HG03460 (cell line): Measurements from ENCODE around the gene PALLD.

Experiments
- ATAC-seq: cut with Tn5 transposase; IDR thresholded peaks from one replicate; pipeline ENCODE4 v1.9.1; 2021; ENCODE audit not compliant: unreplicated experiment

The PALLD gene

DNA sequence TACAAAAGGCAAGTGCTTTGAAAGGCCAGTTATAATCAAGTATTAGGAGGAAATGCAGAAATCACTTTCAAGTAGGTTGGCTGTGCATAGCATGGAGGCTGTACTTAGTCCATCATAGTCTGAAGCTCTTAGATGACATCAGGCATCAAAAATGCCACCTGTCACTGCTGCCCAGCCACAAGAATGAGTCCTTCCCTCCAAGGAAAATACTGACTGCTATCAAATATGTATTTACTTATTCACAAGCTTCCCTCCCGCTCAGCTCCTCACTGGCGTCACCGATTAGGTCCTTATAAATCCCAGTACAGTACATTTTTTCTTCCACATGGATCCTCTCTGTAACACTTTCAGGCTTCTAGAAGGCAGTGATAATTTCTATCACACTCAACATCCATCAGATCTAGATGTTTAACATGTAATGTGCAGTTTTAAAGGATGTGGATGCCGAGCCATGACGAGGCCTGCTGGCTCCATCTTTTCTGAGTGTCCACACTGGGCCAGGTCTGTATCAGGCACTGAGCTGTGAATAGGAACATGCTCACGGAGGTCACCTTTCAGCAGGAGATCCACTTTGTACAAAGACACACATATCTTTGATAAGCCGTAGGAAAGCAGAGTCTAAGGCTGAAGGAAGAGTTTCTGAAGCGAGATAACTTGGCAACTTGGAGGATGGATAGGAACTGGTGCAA is 121.9 kb downstream of the PALLD start:
- ATAC-seq = no peak

DNA sequence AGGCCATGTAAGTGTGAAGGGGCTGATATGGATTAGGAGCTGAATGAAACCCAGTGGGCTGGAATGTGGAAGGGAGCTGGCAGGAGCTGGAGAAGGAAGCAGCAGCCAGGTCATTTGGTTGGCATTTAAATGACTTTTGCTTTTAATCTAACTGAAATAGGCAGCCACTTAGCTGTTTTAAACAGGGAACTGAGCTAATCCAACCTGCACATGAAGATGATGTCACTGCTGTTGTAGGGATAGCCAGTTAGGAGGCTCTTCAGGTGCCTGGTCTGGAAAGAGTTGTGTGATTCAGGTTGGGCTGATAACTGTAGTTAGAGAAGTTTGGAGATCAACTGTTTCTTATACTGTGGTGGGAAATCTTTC is 122.4 kb downstream of the PALLD start:
- no peak for ATAC-seq

DNA sequence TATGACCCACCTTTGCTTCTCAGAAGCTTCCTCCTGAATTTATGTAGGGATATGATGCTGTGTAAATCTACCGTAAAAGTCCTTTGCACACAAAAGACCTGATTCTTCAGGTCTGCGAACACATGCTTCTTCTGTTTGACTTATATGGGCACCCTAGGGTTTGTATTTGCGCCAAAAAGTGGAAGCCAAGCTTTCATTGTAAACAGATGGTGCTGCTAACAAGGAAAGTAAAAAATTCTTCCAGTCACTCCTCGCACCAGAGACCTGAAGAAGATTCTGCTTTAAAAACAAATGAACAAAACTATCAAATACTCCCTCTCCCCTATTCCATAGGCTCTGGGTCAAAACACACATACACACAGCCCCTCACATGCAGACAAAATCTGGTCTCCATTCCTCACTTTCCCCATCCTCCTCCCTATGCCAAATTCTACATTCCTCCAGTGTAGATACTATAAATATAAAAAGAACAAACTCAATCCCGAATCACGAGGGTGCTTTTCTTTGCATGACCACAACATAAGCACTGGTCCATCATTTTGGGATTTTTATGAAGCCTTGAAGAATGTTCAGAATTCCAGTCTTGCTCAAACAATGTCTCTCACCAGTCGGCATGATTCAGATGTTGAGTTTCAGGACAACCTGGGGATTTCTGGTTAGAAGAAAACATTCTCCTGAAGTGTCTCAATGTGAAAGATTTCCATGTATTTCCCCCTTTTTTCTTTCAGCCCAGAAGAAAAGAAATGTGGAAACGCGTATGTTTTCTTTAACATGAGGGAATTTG is 125.1 kb downstream of the PALLD start:
- no peak for ATAC-seq

DNA sequence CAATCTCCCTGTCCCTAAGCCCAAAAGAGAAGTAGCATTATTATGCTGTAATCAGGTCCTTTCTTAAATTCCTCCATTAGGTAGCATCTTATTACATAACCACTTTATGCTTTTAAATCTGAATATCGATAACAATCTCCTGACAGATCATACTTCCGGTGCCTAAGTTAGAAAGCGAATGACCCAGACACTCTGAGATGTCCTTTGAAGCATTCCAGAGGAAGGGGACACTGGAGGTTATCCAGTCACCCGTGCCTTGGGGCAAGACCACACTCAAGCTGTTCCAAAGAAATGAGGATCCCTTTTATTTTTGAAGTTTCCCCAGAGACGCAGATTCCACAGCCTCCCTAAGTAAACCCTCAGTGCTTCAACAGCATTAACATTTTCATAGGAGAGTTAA is 125.7 kb downstream of the PALLD start:
- no peak for ATAC-seq

DNA sequence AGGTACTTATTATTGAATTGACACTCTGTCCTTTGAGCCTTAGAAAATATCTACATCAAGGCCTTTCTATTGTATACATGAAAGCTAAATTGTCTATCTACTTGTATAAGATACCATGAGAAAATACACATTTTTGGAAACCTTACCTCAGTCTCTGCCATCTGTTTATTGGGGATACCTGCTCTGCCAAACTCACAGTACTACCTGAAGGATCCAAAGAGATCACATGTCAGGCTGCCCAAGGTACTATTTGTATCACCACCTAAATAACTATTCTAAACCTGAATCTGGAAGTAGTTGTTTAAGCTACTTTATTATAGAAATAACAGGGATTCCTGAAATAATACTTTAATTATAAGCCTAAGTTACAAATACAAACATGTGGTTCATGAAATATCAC is 126.2 kb downstream of the PALLD start:
- ATAC-seq = no peak

DNA sequence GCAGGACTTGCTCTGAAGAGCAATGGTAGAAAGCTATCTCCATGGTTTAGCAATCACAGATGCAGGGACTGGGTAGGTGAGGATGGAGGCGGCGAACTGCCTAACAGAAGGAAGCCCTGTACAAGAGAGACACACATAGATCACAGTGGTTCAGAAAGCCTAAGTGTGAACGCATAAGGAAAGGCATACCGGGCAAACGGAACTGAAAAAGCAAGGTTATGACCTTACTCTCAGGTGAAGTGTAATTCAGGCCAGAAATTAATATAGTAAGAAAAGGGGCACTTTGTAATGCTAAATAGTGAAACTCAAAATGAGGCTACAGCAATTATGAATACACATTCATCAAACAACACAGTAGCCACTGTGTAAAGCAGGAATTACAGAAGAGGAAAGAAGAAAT is 126.6 kb downstream of the PALLD start:
- no peak for ATAC-seq

DNA sequence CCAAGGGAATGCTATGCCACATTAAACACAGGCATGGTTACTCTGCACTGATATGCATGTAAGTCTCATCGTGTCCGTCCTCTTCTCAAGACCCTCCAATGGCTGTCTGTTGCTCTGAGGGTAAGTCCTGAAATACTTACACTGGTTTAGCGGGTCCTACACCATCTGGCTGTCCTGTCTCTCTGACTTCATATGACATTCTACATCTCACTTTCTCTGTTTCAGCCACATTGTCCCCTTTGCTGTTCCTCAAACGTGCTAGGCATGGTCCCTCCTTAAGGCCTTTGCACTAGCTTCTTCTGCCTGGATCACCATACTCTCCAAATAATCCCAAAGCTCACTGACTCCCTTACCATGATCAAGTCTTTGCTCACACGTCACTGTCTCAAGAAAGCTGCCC is 131.4 kb downstream of the PALLD start:
- ATAC-seq = no peak

DNA sequence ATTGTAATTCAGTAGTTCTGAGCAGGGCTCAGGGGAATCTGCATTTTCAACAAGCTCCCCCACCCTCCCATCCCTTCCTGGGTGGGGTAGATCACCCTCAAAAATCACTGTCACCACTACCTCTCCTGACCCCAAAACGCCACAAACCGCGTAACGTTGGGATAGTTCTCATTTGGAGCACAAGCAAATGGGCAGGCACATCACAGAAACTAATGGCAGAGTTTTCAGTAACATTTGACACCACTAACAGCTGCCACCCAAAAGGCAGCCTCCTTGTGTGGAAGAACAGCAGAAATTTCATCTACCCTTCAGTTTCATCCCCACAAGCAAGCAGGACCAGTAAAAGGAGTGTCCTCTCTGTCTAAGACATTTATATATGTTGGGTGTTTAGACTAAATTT is 132.7 kb downstream of the PALLD start:
- ATAC-seq = no peak

DNA sequence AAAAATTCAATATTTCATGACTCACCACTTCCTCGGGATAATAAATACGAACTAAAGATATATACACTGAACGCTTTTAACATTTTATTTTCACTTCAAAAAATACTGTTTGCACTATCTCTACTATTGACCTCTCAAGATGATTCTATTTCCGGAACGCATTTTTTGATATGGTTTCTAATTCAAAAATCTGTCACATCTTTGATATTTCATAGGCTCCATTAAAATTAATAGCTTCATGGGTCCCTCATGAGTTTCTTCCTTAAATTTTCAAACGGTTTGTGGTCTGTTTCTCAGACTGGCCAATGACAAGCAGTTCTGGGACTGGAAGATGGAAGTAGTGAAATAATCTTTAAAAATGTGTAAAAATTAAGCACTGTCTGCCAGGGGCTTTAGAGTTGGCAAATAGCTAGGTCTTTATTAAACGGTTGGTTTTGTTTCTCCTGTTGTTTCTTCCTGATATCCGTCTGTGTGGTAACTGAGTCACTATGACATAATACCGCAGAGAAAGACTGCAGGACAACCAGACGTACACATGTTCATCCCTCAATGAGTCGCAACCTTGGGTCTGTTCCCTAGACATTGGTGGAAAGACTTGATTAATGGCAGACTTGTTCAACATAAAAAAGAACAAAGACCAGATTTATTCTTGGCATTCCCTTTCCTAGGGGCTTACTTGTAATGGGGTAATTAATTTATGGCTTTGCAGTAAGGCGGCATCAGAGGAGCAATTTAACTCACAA is 133.8 kb downstream of the PALLD start:
- ATAC-seq = no peak

DNA sequence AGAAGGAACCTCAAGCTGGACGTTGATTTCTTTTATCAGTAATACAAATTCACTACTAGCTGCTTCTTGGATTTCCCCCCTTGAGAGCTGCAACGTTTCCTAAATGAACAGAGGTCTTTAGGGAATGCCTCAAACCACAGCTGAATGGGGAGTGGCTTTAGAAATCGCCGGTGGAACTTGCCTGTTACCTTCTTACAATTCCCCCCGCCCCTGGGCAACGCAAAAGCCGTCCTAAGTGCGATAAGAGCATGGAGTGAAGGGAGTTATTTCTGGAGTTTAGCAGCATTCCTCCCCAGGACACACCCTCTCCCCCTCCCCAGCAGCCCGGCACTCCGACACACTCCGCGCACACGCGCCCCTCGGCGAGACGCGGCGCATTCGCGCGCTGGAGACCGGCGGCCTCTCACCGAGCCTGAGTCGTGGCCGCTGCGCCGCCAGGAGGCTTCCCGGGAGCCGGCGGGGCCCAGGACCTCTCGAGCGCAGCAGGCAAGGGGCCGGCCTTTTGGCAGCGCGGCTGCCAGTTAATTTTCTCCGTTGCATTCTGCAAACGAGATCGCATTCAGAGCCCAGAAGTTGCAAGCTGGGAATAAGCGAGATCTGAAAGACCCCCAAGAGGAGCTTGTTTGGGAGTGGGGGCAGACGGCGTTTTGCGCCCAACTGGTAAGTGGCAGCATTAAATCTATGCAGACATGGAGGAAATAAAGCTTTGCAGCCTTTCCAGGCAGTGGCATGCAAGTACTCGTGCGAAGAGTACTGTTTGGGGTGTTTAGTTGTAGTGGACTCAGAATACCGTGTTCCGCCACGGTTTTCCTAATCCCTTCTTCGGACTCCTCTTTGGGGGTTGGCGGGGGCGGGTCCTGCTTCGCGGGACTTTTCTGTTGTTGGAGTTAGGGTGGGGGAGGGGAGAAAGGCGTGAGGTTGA is 134.7 kb downstream of the PALLD start:
- no peak for ATAC-seq

DNA sequence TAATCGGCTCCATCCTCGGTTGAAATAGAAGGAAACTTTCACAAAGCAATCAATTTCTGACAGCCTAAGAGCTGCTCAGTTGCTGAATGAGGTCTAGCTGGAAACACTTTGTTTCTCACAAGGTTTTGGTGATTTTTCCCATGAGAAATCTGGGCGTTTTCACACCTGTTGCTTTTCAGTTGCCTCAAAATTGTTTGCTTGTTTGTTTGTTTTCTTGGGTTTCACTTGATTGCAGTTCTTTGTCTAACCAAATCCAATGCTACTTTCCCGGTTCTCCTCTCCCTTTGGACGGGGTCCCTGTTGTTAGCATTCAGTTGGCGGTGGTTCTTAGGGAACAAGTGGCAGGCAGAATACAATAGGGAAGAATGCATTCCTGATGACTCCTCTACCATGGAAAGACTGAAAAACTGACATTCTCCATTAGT is 135.5 kb downstream of the PALLD start:
- ATAC-seq = no peak

DNA sequence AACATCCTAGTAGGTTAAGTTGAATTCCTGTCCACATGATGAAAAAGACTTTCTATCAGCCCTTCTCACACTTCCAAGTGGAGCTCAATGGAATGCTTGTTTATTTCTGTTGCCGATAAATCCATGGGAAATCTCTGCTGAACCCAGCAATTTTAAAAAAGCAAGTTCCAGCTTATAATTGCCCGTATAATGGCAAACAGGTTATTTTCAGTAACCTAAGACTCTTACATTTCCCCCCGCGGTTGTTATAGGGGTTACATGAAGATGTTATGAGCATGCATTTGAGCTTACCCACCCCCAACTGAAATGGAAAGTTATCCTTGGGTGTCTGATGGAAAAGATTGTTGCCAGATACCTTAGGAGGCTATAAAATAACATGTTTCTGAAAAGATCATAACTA is 136.2 kb downstream of the PALLD start:
- ATAC-seq = no peak

DNA sequence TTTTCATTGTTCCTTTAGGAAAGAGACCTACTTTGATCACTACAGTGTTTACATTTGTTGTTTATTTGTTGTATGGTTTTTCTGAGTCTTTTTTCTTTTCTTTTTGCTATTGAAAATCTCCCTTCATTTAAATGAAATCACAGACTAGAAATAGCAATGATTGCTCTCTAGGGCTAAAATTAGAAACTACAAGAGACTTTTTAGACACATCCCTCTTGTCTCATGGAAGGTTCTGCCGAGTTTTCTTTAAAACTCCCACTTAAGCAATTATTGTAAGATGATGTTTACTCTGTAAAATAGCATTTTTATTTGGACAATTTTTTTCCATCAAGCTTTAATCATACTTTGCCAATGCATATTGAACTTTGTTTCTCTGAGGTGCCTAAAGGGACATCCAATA is 136.6 kb downstream of the PALLD start:
- ATAC-seq = no peak

DNA sequence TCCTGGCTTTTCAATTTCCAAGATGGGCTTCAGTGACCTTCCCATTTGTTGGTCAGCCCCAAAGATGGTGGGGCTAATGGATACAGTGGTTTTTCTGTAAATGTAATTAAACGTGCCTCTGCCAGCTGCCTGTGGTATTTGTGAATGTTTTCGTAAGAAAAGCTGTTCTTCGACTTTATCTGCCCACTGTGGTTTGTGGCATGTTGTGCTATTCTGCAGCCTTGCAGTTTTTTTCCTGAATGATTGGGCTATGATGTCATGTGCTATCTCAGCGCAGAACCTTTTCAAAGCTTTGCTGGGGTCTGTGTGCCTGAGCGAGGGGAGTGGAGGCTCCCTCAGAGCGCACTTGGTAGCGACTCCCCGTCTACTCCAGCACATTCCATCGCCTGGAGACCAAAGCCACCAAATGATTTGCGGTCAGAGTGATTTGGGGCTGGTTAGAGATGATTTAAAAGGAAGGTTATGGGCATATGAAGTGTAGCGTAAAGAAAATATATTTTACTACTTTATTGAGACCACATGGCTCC is 137.5 kb downstream of the PALLD start:
- no peak for ATAC-seq

DNA sequence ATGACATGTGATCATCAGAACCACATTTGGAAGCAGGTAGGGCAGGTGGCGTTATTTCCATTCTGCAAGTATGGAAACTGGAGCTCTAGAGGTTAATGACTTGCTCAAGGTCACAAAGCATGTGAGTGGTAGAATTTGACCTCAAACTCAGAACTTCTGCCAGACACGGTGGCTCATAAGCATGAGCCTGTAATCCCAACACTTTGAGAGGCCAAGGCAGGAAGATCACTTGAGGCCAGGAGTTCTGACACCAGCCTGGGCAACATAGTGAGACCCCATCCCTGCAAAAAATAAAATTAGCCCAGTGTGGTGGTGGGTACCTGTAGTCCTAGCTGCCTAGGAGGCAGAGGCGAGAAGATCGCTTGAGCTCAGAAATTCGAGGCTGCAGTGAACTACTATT is 139.2 kb downstream of the PALLD start:
- no peak for ATAC-seq

DNA sequence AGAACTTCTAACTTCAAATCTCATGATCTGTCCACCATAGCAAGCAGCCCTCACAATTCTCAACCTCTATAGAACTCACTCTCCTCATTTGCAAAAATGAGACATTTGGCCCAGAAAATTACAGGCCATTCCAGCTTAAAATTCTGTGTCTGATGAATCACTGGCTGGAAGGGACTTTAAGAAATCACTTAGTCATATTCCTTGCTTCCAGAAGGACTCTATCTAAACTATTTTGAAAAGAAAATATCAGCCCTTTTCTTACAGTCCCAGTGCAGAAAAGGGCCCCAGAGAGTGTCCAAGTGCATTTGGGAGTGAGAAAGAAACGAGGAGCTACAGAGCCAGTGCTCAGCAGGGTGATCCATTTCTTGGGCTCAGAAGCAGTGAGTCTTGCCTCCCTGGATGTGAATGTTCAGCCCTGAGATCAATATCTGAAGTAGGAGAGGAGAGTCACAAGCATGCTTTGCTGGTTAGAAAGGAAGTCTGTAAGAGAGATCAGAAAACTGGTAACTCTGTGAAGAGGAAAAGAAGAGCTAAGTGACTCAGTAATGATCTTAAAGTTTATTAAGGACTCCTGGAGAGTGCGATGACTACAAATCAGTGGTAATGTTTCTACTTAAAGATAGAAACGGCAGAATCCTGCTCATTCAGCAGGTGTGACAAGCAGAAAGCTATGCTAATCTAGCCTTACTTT is 139.8 kb downstream of the PALLD start:
- no peak for ATAC-seq

DNA sequence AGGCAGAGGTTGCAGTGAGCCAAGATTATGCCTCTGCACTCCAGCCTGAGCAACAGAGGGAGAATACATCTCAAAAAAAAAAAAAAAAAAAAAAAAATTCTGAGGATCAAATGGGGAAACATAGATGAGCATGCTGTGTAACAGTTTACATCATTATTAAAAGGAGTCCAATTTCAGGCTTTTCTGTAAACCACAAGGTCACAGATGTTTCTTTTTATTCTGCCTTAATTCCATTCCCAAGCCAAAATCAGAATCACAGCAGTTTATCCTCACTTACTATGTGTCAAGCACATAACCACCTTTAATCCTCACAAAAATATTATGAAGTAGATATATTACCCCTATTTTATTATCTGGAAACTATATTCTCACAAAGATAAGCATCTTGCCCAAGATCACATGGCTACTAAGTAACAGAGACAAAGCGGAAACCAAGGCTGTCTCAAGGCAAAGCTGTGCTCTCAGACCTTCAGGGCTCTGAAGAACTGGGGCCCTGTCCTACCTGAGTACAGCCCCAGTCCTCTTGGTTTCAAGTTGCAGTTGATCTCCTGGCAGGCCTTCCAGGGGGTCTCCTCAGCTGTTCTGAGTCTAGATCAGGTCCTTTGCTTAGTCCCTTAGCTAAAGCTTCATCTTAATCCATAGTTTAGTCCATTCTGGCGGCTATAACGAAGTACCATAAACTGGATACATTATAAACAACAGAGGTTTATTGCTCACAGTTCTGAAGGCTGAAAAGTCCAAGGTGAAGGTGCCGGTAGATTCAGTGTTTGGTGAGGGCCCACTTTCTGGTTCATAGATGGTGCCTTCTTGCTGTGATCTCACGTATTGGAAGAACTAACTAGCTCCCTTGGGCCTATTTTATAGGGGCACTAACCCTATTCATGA is 141.3 kb downstream of the PALLD start:
- ATAC-seq = no peak

DNA sequence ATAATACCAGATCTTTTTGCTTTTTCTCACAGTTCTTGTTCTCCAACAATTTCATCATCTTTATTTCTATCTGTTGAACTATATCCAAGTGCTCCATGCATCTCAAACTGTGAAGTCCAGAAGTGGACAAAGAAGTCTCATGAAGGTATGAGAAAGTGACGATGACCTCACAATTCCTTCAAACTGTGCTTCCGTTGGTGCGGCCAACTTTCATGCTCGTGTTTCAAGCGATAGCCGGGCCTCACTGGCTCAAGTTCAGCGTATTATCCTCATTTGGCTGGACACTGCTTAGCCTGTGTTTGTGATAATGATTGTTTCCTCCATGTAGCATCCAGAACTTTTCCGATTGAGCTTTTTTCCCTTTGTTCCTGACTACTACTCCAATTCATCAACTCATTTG is 143.1 kb downstream of the PALLD start:
- no peak for ATAC-seq

DNA sequence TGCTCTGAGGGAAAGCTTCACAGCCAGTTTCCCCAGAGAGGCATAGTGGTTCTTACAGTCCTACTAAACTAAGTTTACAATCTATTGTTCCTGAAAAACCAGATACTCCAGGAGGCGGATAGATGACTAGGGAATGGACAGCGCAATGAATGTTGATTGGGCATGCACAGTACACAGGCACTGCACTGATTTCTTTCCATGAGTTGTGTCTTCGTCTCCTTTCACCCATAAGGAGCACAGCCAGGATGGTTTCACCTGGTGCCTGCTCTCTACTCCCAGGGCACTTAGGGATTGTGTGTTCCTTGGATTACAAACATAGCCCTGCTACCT is 144.9 kb downstream of the PALLD start:
- ATAC-seq = no peak
